RWPE1 (cell line): ENCODE data around the gene GEMIN8.

Source experiments
- CTCF ChIA-PET: fragments of 350-600 bp; sonication (Branson Sonifier 250); formaldehyde crosslinking; extraction: SDS; loops from one replicate; lab custom pipeline; 2021; lab: Yijun Ruan, JAX
- POLR2A ChIA-PET: fragments of 400-600 bp; formaldehyde crosslinking; extraction: SDS; loops from one replicate; lab custom pipeline; 2020; ENCODE audit warnings: antibody characterized with exemption; ENCODE audit not compliant: low non-redundant PET; lab: Yijun Ruan, JAX
- DNase-seq: peaks from one replicate; pipeline ENCODE4 v3.0.0; 2012; ENCODE audit warnings: low spot score
- H3K27ac ChIP-seq: fragments of 450-650 bp; 2 replicates; pipeline ENCODE4 v1.5.1; 2017
- CTCF ChIP-seq: fragments of 450-650 bp; conservative IDR thresholded peaks from 2 replicates; pipeline ENCODE4 v1.5.1; 2017; ENCODE audit warnings: low read depth, mild to moderate bottlenecking

GEMIN8 gene

DNA sequence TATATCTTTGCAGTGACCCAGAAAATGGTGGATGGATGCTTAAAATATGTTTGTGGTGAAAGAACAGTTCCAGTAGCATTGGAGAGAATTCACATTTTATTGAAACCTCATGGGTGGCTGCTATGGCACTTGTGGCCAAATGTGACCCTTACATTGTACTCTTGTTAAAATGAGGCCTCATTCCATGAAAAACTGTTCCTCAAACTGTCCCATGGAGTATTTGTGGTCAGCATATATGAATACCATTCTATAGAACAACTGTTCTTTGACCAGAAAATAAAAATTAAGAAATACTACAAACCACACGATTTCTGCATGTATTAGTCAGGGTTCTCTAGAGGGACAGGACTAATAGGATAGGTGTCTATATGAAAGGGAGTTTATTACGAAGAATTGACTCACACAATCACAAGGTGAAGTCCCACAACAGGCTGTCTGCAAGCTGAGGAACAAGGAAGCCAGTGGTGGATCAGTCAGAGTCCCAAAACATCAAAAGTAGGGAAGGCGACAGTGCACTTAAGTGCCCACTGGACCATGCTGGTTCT, 35.1 kb downstream of the GEMIN8 start:
- H3K27ac ChIP-seq: no peak overlapping the region
- TF ChIP-seq CTCF: no peak
- ChIA-PET POLR2A (no interaction called here), CTCF (interaction anchor here (0.5 kb wide), 1 partner anchor 1790 kb away, joined by 3 read pairs; no protein-coding TSS in a partner anchor)
- no peak for DNase-seq

DNA sequence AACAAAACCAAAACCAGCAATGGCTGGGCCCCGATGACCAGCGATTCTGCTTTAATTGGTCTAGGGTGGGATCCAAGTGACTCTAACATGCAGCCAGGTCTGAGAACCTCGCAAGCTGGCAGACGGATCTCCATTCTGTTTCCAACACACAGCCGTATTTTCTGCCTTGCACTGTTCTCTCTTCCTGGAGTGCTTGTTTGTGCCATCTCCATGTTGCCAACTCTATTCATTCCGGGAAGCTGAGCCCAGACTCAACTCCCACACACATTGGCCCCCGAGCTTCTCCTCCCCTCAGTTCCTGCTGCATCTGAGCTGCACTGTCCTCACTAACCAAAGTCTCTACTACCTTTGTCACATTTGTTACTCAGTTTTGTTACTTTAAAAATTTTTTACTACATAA, 35.6 kb downstream of the GEMIN8 start:
- ChIA-PET CTCF (interaction anchor here (0.5 kb wide), 1 partner anchor 1789 kb away, joined by 3 read pairs; no protein-coding TSS in a partner anchor), POLR2A (no interaction called here)
- H3K27ac ChIP-seq: no peak overlapping the region
- TF ChIP-seq CTCF: no peak
- no peak for DNase-seq

GRCh38 chrX:13990126-13990800, 39.4 kb downstream of the GEMIN8 start:
- no peak for DNase-seq
- no peak for TF ChIP-seq CTCF
- POLR2A ChIA-PET: no interaction called here
- CTCF ChIA-PET: no interaction called here
- H3K27ac ChIP-seq: no peak overlapping the region

DNA sequence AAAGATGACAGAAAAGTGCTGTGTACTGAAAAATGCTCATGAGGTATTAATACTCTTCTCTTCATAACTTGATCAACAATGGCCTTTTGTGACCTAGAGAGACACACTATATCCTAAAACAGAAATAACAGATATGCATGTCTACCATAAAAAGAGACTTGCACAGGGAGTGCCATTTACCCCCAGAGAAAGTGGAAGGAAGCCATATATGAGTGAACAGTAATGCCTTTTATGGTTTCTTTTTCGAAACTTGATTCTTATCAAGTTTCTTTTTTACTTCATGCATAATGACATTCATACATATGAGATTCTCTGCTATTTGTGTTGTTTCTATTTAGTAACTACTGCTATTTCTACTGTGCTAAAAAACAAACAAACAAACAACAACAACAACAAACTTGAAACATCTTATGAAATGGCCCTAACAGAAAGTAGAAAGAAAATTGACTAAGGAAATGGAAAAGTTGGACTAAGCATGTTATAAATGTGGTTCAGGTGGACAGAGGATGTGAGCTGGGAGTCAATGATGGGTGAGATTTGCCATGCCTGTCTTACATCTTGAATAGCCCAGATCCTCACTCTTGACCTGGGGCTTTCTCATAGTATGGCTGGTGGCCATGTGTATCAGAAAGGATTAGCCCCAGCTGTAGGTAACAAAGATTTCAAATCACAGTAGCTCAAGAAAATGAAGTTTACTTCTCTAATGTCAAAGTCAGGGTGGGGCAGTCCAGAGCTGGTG, 43.8 kb downstream of the GEMIN8 start:
- DNase-seq: no peak
- CTCF ChIA-PET: no interaction called here
- H3K27ac ChIP-seq: no peak overlapping the region
- TF ChIP-seq CTCF: no peak
- POLR2A ChIA-PET: no interaction called here

- CTCF ChIA-PET: no interaction called here
- DNase-seq: no peak
- no peak for TF ChIP-seq CTCF
- POLR2A ChIA-PET: no interaction called here
- H3K27ac ChIP-seq: no peak overlapping the region
These were observed 46.0 kb downstream of the GEMIN8 start for GRCh38 chrX:13983734-13984133.

DNA sequence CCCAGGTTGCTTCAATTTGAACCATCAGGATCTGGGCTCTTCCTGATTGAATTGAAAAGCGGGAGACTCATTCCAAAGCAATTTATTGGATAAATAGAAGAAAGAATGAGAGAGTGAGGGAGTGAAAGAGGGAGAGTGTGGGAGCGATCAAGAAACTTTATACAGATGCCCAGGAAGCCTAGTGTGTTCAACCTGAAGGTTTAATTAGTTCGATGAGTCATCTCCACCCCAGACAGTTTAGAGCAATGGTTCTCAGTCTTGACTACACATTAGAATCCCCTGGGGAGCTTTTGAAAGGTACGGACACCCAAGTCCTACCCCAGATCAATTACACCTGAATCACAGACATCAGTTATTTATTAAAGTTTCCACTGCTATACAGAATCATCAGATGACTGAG, 61.5 kb downstream of the GEMIN8 start:
- CTCF ChIA-PET: no interaction called here
- no peak overlapping the region for H3K27ac ChIP-seq
- POLR2A ChIA-PET: no interaction called here
- no peak for DNase-seq
- TF ChIP-seq CTCF: no peak
